Renal cortex interstitium (tissue), 11 donors: ENCODE data around the gene PRKAG2. TPM values are rescaled to one million over a fixed set of nuclear protein-coding genes. Genes with fewer than 3 reads are reported as not detected.

Experiments used
- DNase-seq, 11 donors: peaks; one replicate each; pipeline ENCODE4 v3.0.0-alpha.2; 2013; ENCODE audit warnings: low read depth in 9 of 11, low spot score in 4 of 11; ENCODE audit errors: extremely low read depth in 1 of 11
- polyA plus RNA-seq, 3 donors: library from polyadenylated mRNA; unstranded; fragments of 120-200 nt; gene quantifications; one replicate each; pipeline ENCODE4 v1.2.1, GENCODE V29; 2013; ENCODE audit not compliant: insufficient read length in 3 of 3

The PRKAG2 gene
- polyA plus RNA-seq, 3 donors, result 25.8 to 59.8 (median 37.8) TPM

GRCh38 chr7:151719031-151719896 is 157.7 kb downstream of the PRKAG2 start:
- DNase-seq, result no peak

- DNase-seq, result no peak
Observed at GRCh38 chr7:151717918-151718317, 159.0 kb downstream of the PRKAG2 start.

- no peak for DNase-seq
Observed at GRCh38 chr7:151717415-151717814, 159.5 kb downstream of the PRKAG2 start.

- DNase-seq, result no peak
Observed at GRCh38 chr7:151716323-151716722, 160.6 kb downstream of the PRKAG2 start.

GRCh38 chr7:151715666-151716315 is 161.1 kb downstream of the PRKAG2 start:
- DNase-seq, result no peak

- no peak for DNase-seq
Observed at GRCh38 chr7:151714201-151714600, 162.7 kb downstream of the PRKAG2 start.

GRCh38 chr7:151712810-151713125 is 164.1 kb downstream of the PRKAG2 start:
- no peak for DNase-seq

GRCh38 chr7:151711906-151712809 is 164.8 kb downstream of the PRKAG2 start:
- no peak for DNase-seq

GRCh38 chr7:151711435-151711872 is 165.5 kb downstream of the PRKAG2 start:
- DNase-seq, result no peak

- DNase-seq, result no peak
Observed at GRCh38 chr7:151710646-151711434, 166.1 kb downstream of the PRKAG2 start.

GRCh38 chr7:151710121-151710640 is 166.7 kb downstream of the PRKAG2 start:
- DNase-seq, result no peak

GRCh38 chr7:151709141-151710038 is 167.5 kb downstream of the PRKAG2 start:
- DNase-seq, result no peak

- DNase-seq, result no peak
Observed at GRCh38 chr7:151708610-151709009, 168.3 kb downstream of the PRKAG2 start.

- no peak for DNase-seq
Observed at GRCh38 chr7:151707757-151708156, 169.2 kb downstream of the PRKAG2 start.

- no peak for DNase-seq
Observed at GRCh38 chr7:151707105-151707469, 169.8 kb downstream of the PRKAG2 start.

GRCh38 chr7:151706277-151707104 is 170.4 kb downstream of the PRKAG2 start:
- no peak for DNase-seq
